Measurements from ENCODE around the gene OPN1LW.
"Not testable (repeated sequence)": the region's sequence is repeated elsewhere in the genome, so short reads cannot be mapped to it uniquely, and the experiment has no call there.

Gene OPN1LW

DNA sequence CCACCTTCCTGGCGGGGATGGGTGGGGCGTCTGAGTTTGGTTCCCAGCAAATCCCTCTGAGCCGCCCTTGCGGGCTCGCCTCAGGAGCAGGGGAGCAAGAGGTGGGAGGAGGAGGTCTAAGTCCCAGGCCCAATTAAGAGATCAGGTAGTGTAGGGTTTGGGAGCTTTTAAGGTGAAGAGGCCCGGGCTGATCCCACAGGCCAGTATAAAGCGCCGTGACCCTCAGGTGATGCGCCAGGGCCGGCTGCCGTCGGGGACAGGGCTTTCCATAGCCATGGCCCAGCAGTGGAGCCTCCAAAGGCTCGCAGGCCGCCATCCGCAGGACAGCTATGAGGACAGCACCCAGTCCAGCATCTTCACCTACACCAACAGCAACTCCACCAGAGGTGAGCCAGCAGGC, at the start of gene OPN1LW:
Gene OPN1LW, plus strand, starts transcription at position 234 of the 400 bp plus-strand sequence. Its CDS starts 41 bp downstream, at position 275.
- DNase-seq: not testable (repeated sequence)

DNA sequence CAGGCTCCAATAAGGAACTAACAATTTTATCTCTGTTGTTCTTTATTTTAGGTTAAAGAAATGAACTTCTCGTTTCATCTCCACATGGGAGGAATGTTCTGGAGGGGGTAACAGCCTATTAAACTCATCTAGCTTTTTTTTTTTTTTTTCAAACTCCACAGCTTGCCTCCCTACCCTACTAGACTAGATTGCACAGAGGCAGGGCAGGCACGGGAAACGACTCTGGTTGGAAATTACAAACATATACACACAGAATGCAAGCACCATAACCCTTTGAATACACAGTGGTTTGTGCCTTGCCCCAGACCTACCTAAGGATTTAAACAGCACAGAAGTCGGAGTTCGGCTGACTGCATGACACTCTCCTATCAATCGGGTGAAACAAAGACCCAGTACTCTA, 49.2 kb upstream of the OPN1LW start:
- DNase-seq: no peak

- DNase-seq: peak; percentile 4
Measured at GRCh38 chrX:154096140-154097002, 47.7 kb upstream of the OPN1LW start.

GRCh38 chrX:154097003-154097588, 46.9 kb upstream of the OPN1LW start:
- DNase-seq: peak; percentile 21

- peak; percentile 79 for DNase-seq
Measured at GRCh38 chrX:154097589-154098541, 46.2 kb upstream of the OPN1LW start, which contains the start of gene MECP2. Gene MECP2 (minus strand): TSS chrX:154097717.

- no peak for DNase-seq
Measured at GRCh38 chrX:154098551-154098950, 45.5 kb upstream of the OPN1LW start.

DNA sequence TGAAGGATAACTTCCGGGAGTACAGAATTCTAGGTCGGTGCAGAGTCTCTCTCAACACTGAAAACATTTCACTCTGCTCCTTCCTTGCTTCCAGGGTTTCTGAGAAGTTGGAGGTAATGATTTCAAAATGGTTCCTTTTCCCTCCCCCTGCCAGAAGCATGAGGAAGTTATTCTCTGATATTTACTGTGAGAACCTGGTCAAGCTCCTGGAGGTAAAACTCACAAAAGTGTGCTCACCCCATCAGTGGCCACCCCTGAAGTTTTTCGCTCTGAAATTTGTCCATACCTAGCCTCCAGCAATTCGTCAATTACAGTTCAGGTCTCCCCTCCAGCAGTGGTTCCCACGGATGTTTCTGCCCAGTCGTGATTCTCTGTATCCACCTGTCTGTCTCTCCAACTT, 30.3 kb upstream of the OPN1LW start:
- no peak for DNase-seq

GRCh38 chrX:154114652-154115051, 29.4 kb upstream of the OPN1LW start:
- DNase-seq: no peak

GRCh38 chrX:154115071-154115470, 29.0 kb upstream of the OPN1LW start:
- no peak for DNase-seq

- no peak for DNase-seq
Measured at GRCh38 chrX:154115750-154116149, 28.3 kb upstream of the OPN1LW start.

DNA sequence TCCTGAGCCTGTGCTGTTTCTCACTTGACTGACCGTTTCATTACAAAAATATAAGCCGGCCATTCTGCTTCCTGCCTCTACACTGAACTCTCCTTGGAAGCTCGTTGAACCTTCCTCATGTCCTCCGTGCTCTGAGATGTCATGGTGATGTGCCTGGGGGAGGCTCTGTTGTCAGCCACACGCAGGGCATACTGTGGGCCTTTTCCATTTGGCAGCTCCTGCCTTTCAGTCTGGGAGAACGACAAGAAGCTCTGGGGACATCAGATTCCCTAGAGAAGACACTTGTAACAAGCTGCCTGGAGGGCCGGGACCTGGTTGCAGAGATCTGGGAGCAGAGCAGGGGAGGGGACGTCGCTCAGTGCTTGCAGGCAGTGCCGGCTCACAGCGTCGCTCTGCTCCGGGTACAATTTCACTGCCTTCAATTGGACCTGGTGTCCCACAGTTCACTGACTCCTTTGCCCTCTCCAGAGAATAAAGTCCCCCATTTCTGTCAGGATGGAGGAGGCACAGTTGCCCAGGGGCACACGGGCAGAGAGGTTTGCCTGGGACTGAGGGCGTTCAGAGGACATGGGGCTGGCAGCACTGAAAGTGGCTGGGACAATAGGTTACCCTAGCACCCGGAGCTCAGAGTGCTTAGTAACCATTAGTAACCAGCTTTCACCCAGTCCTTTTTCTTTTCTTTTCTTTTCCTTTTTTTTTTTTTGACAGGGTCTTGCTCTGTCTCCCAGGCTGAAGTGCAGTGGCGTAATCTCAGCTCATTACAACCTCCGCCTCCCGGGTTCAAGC, 27.4 kb upstream of the OPN1LW start:
- DNase-seq: no peak

DNA sequence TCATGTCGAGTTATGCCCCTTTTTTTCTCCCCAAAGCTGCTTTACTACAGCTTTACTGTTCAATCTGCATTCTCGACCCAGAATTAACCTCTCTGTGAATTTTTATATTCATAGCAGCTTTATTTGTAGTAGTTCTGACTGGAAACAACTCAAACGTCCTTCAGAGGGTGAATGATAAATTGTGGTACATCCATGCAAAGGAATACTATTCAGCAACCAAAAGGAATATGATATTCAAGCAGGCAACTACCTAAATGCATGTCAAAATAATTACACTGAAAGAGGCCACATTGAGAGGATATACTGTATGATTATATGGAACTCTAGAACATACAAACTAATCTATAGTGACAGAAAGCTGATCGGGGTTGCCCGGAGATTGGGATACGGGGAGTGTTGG, 26.5 kb upstream of the OPN1LW start:
- DNase-seq: no peak

DNA sequence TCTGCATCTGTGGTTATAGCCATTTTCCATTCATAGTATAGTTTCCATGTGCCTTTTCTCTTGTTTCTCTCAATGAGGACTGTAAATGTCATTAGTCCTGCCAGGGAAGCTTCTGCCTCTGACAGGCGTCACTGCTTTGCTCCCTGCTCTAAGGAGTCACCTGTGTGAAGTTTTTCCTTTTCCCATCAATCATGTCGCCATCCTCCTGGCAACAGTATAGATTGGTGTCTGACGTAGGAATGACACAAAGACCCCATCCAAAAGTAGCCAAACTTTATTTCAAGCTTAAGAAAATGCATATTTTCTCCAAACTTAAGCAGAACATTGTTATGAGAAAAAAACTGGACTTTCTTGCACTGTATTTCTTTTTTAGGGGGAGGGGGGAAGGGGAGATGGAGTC, 23.5 kb upstream of the OPN1LW start:
- DNase-seq: no peak

- no peak for DNase-seq
Measured at GRCh38 chrX:154121207-154121606, 22.8 kb upstream of the OPN1LW start.

GRCh38 chrX:154121961-154122360, 22.1 kb upstream of the OPN1LW start:
- DNase-seq: no peak

DNA sequence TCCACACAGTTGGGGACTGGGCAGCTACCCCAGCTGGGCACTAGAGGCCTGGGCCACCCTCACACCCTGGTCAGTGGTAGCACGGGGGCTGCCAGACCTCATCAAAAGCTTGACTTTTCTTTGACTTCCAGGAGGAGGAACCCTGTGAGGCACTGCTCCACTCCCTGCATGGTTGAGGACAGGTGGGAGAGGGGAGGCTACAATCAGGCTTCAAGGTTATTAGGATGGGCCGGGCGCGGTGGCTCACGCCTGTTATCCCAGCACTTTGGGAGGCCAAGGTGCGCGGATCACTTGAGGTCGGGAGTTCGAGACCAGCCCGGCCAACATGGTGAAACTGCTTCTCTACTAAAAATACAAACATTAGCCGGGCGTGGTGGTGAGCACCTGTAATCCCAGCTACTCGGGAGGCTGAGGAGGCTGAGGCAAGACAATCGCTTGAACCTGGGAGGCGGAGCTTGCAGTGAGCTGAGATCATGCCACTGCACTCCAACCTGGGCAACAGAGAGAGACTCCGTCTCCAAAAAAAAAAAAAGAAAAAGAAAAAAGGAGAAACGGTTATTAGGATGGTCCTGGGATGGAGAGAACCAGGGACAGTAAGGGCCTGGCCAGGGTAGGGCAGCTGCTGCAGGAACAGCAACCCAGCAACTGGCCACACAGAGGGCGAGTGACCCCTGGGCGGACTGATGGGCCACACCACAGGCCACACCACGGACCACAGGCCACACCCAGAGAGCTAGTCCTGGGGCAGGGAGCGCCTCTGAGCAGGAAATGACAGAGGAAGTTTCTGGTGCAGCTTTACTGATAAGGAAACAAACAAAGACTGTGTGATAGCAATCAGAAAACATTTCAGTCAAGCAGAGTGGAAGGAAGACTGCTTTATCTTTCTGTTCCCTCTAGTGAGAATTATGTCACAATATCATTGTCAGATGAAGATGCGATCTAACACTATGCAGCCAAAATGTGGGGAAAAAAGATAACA, 20.5 kb upstream of the OPN1LW start:
- DNase-seq: no peak

- DNase-seq: no peak
Measured at GRCh38 chrX:154125391-154126040, 18.5 kb upstream of the OPN1LW start.

DNA sequence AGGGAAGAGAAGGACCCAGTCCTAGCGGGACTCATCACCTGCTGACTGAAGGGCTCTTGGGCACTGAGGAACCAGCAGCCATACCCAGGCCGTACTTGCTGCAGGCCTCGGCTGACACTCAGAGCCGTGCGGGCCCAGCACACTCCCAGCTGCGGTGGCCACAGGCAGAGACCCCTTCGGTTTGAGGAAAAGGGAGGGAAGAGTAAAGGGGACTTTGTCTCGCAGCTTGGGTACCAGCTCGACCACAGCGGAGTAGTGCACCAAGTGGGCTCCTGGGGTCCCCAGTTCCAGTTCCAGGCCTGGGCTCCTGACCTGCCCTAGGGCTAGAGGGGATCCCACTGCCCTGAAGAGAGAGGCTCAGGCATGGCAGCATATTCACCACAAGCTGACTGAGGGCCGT, 17.9 kb upstream of the OPN1LW start:
- no peak for DNase-seq

DNA sequence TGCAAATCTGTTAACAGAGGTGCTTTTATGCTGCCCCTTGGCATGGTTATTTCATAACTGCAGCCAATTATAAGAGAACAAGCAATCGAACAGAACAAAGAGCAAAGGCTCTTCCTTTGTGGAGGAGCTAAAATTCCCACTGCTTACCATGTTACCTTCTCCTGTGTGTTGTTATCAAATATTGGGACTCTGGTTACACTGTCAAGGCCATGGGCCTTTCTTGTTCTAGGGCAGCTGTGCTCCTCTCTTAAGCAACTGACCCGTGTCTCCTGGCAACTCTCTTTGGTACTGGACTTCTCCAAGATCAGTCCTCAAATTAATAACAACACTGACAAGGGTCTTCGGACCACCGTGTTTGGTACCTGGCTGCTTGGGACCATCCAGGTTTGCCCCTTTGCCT, 12.1 kb upstream of the OPN1LW start:
- DNase-seq: no peak

DNA sequence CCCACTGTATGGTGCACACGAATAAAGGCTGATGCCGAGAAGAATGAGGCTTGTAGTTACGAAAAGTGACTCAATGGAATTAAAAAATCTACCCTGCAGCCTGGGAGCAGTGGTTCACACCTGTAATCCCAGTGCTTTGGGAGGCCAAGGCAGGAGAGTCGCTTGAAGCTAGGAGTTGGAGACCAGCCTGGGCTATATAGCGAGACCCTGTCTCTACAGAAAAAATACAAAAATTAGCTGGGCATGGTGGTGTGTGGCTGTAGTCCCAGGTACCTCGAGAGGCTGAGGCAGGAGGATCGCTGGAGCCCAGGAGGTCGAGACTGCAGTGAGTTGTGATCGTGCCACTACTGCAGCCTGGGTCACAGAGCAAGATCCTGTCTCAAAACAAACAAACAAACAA, 11.7 kb upstream of the OPN1LW start:
- no peak for DNase-seq
